Pulmonary artery endothelial cell (primary cell): ENCODE data around the gene THRB. TPM values are rescaled to one million over a fixed set of nuclear protein-coding genes. Genes with fewer than 3 reads are reported as not detected.

ENCODE experiments used
- DNase-seq: peaks from one replicate; pipeline ENCODE4 v3.0.0-alpha.2; 2011; ENCODE audit warnings: low read depth, low spot score
- total RNA-seq: library from RNA; depleted of rRNA; stranded (reverse); fragments of >200 nt; gene quantifications from 2 replicates; pipeline ENCODE4 v1.2.3, GENCODE V29; 2014

The THRB gene
- total RNA-seq, 1 donor from 2014 or later: 0.33 TPM

DNA sequence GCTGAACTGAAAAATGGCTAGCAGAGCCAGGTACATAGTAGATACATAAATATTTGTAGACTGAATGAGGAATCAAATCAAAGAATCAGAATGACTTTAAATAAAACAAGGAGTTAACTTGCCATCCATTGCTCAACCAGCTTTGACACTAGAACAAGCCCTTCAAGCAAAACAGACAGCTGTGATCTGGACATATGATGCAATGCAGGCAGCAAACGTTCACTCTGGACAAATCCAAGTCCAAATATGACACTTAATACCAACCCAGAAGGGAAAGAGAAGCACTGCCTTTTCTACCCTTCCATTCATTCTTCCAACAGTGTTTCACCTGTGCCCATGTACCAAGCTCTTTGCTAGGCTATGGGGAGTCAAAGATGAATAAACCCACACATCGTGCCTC, 4.5 kb downstream of the THRB start:
- no peak for DNase-seq

- no peak for DNase-seq
Measured at GRCh38 chr3:24487325-24488262, 7.1 kb downstream of the THRB start.

- DNase-seq: no peak
Measured at GRCh38 chr3:24485511-24485910, 9.1 kb downstream of the THRB start.

DNA sequence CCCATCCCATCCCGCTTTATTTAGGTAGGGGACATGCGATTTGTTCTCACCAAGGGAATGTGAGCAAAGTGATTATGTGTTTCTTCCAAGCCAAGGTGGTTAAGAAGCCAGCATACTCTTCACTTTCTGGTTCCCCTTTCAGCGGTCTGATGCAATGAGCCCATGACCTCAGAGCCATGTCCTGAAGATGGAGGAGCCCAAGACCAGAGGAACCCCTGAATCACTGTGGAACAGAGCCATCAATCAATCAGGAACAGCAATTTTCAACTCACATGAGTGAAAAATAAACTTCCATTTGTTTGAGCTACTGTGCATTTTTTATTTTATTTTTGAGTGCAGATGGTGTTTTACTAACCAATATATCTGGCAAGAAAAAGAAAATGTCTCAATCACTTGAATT, 10.8 kb downstream of the THRB start:
- DNase-seq: no peak

GRCh38 chr3:24482096-24482705, 12.4 kb downstream of the THRB start:
- DNase-seq: no peak

GRCh38 chr3:24481193-24481592, 13.5 kb downstream of the THRB start:
- DNase-seq: no peak

DNA sequence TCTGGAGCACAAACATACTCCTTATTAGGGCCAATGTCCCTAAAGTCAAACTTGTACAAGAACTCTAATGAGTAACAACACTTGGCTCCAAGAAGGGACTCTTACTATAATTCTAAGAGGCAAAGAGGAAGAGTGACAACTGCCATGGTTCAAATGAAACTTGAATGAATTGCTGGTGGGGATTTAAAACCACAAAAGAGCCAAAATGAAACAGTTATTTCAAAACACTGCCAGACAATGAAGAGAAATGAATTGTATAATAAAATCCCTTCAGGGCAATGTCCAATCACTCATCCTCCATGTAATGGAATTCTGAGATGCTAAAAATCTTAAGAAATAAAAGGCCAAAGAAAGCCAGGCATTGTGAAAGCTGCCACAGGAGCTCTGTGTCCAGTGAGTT, 14.2 kb downstream of the THRB start:
- no peak for DNase-seq

DNA sequence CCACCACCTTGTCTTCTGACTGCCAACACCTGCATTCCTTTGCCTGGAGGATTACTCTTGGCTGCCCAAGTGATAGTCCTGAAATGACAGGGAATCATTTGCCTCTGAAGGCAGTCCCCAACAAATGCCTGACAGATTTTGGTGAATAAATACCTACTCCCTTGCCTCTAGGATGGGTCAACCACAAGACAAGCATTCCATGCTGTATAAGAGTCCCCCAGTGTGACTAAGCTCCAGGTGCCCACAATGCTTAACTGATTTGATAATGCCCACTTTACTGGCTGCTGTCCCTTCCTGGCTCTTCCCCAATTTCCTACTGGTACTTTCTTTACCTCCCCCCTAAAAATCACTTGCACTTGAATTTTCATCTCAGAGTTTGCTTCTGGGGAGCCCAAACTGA, 14.8 kb downstream of the THRB start:
- no peak for DNase-seq

DNA sequence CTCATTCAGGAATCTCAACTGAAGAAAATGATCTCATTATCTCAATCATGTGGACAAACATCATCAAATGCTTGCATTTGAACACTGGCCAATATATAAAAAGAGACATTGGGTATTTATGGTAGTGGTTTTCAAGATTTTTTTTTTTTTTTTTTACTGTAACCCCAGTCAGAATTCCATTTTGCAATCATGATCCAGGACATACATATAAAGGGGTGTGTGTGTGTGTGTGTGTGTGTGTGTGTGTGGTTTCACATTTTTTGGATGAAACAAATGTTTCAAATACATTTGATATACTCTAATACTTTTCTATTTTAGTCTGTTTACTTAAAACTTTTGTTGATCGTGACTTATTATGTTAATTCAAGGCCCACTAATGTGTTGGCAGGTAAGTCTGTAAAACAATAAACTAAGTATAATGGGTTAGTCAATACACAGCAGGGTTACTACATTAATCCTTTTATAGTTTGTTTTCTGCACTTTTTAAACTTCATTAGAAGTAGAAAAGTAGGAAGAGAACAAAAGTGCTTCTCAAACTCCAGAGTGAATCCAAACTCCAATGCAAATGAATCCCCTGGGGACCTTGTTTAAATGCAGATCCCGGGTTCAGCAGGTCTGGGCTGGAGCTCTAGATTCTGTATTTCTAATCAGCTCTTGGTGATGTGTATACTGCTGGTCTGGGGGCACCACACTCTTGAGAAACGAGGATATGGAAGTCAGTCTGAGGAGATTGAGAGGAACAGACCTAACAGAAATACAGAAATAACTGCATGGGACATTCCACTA, 17.6 kb downstream of the THRB start:
- no peak for DNase-seq

DNA sequence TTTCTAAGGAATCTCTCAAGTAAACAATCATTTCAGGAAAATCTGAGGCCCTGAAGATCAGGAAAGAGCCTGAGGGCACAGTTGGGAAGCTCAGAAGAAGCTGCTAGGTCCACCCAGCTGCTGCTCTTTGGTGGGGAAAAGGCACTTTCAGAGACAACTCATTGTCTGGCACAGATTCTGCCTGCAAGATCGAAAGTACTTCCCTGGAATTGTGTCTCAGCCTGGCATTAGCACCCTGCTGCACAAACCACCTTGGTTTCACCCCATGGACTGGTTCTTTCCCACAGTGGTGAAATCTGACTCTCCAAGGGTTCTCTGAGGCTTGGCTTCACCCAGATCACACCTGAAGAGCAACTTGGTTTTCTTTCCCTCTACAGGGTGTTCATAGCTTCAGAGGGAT, 18.7 kb downstream of the THRB start:
- no peak for DNase-seq

GRCh38 chr3:24474862-24475261, 19.8 kb downstream of the THRB start:
- no peak for DNase-seq

DNA sequence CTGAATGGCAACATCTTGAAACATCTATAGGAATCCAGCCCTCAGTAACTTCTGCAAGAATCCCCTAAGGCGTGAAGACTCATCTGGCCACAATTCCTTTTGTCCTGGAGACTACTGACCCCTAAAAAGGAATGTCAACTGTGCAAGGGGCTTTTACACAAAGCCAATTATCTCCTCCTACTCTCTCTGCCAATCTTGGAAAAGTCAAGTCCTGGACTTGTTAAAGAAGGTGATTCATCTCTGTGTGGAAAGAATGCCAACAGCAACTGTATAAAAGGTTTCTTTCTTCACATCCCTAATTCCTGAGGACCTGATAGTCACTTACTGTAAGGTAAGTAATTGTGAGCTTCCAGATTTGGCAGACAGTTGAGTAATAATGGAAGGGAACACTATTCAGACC, 22.3 kb downstream of the THRB start:
- no peak for DNase-seq

GRCh38 chr3:24471486-24471885, 23.2 kb downstream of the THRB start:
- DNase-seq: no peak

DNA sequence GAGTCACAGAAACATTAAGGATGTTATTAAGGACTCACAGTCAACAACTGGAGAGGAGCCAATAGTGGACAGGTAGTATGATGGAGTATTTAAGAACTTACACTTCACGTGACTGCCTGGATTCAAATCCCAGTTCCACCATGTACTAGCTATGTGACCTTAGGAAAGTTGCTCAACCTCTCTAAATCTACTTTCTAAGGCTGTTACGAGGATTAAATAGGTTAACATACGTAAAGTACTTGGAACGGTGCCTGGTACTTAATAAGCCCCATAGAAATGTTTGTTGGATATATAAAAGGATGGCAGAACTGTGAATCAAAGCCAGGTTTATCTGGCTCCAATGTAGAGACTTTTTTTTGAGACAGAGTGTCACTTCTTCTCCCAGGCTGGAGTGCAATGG, 24.4 kb downstream of the THRB start:
- DNase-seq: no peak

DNA sequence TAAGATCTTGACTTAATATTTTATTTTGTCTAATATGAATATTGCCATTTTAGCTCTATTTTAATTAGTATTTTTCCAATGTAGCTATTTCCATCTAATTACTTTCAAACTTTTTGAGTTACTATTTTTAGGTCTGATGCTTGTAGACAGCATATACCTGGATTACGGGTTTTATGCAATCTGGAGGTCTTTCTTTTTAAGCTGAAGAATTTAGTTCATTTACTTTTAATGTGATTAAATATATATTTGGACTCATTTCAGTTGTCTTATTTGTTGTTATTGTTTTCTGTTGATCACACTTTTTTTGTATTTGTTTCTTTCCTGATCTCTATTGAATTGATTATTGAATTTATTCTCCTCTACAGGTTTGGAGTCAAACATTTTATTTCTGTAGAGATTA, 30.3 kb downstream of the THRB start:
- DNase-seq: no peak

DNA sequence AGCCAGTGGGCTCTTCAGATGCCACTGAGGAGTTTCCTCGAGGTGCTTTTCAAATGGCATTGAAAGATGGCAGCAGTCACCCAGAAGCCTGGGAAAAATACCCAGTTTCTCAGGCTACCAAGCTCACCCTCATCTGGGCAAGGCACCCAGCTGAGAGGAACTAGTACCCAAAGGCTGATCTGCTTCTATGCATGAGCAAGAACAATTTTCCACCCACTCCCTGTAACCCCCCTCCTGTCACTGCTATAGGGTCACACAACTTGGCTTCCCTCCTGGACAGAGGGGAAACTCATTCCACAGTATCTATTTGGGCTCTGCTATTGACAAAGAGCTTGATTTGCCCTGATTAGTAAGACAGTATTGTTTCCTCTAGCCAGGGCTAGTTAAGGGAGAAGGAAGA, 31.9 kb downstream of the THRB start:
- DNase-seq: no peak

GRCh38 chr3:24460974-24461373, 33.7 kb downstream of the THRB start:
- DNase-seq: no peak

DNA sequence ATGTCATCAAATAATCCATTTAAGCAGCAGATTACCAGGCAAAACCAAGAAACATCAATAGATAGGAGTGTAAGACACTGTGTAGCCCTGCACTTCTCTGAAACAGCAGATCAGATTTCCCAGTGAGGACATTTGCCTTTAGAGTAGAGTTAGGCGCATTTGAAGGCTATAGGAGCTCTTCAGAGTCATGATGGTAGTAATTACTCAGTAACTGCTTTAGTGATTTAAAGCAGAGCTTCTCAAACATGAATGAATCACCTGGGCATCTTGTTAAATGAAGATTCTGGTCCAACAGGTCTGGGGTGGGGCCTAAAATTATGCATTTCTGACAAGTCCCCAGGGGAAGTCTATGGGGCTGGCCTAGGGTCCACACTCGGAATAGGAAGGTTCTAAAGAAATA, 36.9 kb downstream of the THRB start:
- no peak for DNase-seq

GRCh38 chr3:24454856-24455255, 39.8 kb downstream of the THRB start:
- no peak for DNase-seq

DNA sequence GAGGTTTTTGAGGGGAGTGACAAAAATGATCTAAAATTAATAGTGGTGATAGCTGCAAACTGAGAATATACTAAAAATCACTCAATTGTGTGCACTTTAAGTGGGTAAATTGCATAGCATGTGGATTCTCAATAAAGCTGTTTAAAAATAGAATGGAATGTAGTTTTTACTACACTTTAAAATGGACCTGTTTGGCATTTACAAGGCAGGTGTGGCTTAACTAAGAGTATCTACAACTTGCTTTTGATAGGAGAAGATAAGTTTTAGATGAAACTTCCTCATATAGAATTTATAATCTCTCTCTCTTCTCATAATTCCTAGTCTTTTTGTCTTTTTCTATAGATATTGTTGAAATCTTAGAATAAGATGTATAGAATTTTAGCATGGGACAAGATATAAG, 40.3 kb downstream of the THRB start:
- DNase-seq: no peak

DNA sequence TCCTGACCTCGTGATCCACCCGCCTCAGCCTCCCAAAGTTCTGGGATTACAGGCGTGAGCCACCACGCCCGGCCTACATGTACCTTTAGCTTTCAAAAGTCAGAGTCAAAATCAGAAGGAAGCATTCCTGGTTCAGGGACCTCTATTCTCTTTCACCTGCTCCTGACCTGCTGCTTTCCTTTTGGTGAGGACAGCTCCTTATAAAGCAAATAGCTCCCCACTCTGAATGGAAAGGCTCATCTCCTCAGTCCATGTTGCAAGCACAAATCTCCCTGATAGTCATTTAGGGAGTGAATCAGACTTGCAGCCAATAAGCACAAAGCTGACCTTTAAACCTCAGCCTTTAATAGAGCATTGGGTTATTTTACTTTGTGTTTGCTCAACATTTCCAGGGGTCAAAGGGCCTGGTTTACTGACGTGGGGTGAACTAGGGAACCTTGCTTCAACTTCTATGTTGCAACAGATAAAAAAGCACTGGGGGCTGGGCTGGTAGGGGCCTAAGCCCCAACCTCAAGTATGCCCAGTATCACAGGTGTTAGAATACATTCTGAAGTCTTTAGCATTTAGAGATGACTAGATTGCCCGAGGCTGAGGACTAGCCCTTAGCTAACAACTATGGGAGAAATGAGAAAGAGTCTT, 43.1 kb downstream of the THRB start:
- no peak for DNase-seq
